ENCODE measurements around the gene RARB.

Gene RARB

DNA sequence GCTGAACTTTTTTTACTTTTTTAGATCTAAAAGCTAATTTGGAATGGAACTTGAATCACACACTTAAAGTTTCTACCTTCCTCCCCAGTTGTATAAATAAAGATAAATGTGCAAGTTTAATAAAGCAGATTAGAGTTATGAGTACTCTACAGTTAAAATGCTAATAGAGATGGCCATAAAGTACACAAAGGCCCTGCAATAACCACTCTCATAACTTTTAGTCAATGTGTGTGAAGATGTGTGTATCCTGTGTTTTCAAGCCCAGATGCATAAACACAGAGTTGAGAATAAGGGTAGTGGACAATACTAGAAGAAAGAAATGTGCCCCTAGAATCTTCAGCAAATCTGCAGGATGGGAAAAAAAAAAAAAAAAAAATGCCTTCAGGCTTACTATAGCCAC, 191.3 kb downstream of the RARB start:
- DNase-seq, result peak; percentile 0

DNA sequence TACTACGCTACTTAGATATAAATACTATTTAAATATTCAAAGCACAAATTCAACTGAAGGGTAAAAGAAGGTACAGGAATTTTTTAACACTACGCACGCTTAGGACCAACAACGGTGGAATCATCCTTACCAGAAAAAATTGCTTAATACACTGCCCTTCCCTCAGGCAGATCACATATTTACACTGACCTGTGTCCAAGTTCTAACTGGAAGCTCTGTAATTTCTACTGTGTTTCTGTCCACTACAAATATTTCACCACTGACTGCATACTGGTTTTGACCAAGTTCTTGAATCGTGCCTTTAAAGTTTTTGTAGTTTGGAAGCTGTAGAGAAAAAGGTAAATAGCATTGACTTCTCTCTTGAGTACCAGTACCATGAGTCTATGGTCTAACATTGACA, 192.4 kb downstream of the RARB start:
- DNase-seq, result no peak

DNA sequence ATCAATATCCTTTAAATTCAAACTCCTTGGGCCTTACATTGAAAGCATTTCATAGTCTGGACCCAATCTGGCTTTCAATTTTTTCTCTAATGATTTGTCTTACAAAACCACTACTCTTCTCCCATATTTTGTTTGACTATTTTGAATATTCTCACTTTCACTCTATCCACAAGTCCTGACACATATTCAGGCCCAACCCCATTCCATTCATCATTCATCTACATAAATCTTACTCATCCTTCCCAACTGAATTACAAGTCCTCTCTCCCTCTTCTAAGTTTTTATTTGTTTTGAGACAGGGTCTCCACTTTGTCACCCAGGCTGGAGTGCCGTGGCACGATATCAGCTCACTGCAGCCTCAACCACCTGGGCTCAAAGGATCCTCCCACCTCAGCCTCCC, 193.0 kb downstream of the RARB start:
- DNase-seq, result no peak

DNA sequence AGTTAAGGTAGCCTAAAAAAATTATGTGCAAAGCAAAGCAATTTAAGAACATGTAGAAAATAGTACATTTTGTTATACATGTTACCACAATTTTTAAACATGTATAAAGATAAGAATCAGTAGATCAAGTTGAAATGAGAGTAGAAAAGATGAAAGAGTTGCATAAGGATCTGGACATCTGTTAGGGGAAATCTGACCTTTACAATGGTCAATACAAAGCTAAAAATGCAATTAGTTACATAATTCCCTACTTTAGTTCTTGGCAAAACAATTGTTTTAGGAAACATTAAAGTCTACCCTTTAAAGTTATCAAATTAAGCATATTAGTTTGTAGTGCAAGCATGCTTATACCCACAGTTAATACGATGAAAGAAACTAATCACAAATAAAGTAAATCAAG, 203.9 kb downstream of the RARB start:
- no peak for DNase-seq

DNA sequence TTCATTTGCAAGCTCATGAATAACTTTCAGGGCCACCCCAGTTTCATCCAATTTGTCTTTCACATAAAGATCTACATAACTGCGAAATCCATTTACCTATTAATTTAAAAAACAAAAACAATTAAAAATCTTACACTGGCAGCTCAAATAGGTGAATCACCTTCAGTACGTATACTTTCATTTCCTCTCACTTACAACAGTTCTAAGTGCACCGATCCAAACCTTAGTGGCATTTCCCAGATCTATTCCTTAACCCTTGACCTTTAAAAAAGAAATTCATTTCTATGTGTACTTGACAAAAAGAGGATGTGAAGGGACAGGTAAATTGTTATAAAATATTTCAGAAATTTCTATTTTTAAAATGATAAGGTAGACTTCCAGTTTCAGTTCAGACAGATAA, 205.9 kb downstream of the RARB start:
- DNase-seq, result no peak

DNA sequence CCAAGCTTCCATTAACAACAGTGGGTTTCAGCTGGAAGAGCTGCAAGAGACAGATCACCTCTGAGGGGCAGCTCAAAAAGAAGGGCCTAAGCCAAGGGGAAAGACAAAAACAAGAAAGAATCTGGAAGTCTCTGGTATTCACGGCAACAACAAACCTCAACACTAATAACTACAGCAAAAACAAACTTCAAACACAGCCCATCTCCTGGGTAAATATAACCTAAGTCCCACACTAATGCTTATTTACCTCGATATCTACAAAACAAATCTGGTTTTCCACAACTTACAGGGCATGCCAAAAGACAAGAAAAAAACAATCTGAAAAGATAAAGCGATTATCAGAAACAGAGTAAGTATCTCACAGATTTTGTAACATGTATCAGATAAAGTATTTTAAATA, 207.0 kb downstream of the RARB start:
- no peak for DNase-seq

Measured in NCI-H82 (cell line).